ENCODE data around the gene KLHDC7B.
A peak's percentile ranks its signal among the peaks of the same experiment; 100 is the strongest.

DNA sequence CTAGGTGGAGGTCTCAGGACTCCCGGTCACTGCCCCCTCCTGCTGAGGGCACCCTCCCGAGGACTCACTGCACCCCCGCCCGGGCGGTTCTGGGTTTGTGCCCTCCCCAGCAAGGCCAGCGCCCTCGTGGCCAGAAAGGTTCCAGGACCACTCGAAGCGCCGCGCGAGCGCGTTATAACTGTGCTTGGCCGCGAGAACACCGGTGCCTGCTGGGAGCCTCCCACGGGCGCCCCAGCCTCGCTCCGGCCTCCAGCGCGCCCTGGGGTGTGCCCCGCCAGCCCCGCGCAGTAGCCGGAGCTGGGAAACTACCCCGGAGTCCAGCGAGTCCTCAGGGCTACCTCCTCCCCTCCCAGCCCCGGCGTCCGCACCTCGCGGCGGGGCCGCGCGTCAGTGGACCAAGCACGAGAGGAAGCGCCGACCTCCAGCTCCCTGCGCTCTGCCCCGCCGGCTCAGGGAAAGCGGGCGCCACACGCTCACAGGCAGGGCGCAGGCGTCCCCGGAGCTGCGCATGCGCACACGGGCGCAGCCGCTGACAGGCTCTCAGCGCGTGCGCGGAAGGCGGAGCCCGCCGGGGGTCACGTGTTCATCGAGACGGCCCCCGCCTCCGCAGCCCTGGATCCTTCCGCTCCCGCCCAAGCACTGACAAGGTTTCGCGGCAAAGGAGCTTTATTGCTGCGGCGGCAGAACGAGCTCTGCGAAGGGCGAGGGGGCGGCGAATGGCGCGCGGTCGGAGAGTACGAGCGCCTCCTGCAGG is 20.4 kb upstream of the KLHDC7B start, which contains the start of gene SCO2:
- TF ChIP-seq EP300 (IDR thresholded peaks at IDR 0.05) (no peak), POLR2A (IDR thresholded peaks at IDR 0.05) (peak; percentile 56)
- TF ChIP-seq, protein P1, sequence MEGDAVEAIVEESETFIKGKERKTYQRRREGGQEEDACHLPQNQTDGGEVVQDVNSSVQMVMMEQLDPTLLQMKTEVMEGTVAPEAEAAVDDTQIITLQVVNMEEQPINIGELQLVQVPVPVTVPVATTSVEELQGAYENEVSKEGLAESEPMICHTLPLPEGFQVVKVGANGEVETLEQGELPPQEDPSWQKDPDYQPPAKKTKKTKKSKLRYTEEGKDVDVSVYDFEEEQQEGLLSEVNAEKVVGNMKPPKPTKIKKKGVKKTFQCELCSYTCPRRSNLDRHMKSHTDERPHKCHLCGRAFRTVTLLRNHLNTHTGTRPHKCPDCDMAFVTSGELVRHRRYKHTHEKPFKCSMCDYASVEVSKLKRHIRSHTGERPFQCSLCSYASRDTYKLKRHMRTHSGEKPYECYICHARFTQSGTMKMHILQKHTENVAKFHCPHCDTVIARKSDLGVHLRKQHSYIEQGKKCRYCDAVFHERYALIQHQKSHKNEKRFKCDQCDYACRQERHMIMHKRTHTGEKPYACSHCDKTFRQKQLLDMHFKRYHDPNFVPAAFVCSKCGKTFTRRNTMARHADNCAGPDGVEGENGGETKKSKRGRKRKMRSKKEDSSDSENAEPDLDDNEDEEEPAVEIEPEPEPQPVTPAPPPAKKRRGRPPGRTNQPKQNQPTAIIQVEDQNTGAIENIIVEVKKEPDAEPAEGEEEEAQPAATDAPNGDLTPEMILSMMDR (IDR thresholded peaks at IDR 0.05) = peak; percentile 14 to 65 (median 58)
